IMR-90 (cell line): ENCODE results near the gene MYLK4.
A peak's percentile ranks its signal among the peaks of the same experiment; 100 is the strongest.

ENCODE experiments used
- CEBPB ChIP-seq: IDR thresholded peaks from 2 replicates; pipeline ENCODE4 v1.6.1; 2012; ENCODE audit warnings: low read depth, low read length, improper control_type of control experiment
- CHD1 ChIP-seq: IDR thresholded peaks from 2 replicates; pipeline ENCODE4 v1.6.1; 2012; ENCODE audit warnings: low read depth, low read length, improper control_type of control experiment
- CTCF ChIP-seq: conservative IDR thresholded peaks from 2 replicates; pipeline ENCODE4 v1.5.1; 2012; ENCODE audit warnings: mild to moderate bottlenecking, low read depth, low read length, improper control_type of control experiment
- ELK1 ChIP-seq: fragments of 150-350 bp; IDR thresholded peaks from 2 replicates; pipeline ENCODE4 v1.6.1; 2016; ENCODE audit warnings: low read depth, mild to moderate bottlenecking, low read length, moderate library complexity, borderline replicate concordance
- FOS ChIP-seq: fragments of 150-350 bp; IDR thresholded peaks from 2 replicates; pipeline ENCODE4 v1.6.1; 2016; ENCODE audit warnings: low read depth, low read length
- MAZ ChIP-seq: IDR thresholded peaks from 2 replicates; pipeline ENCODE4 v1.6.1; 2012; ENCODE audit warnings: low read depth, mild to moderate bottlenecking, low read length, improper control_type of control experiment, moderate library complexity, borderline replicate concordance
- MXI1 ChIP-seq: IDR thresholded peaks from 2 replicates; pipeline ENCODE4 v1.6.1; 2012; ENCODE audit warnings: low read depth, mild to moderate bottlenecking, low read length, moderate library complexity, borderline replicate concordance
- NFE2L2 ChIP-seq: fragments of 150-350 bp; IDR thresholded peaks from 2 replicates; pipeline ENCODE4 v1.6.1; 2016; ENCODE audit warnings: low read depth, mild to moderate bottlenecking, low read length
- POLR2A ChIP-seq: IDR thresholded peaks from 2 replicates; pipeline ENCODE4 v1.6.1; 2012; ENCODE audit warnings: mild to moderate bottlenecking, low read depth, low read length
- RAD21 ChIP-seq: IDR thresholded peaks from 2 replicates; pipeline ENCODE4 v1.6.1; 2012; ENCODE audit warnings: low read length, improper control_type of control experiment
- RCOR1 ChIP-seq: IDR thresholded peaks from 2 replicates; pipeline ENCODE4 v1.6.1; 2012; ENCODE audit warnings: mild to moderate bottlenecking, low read length, improper control_type of control experiment; ENCODE audit not compliant: insufficient replicate concordance
- SMC3 ChIP-seq: fragments of 150-350 bp; IDR thresholded peaks from 2 replicates; pipeline ENCODE4 v1.6.1; 2016; ENCODE audit warnings: low read depth, mild to moderate bottlenecking, antibody characterized with exemption, low read length, moderate library complexity
- USF2 ChIP-seq: fragments of 150-350 bp; IDR thresholded peaks from 2 replicates; pipeline ENCODE4 v1.6.1; 2017; ENCODE audit warnings: mild to moderate bottlenecking, antibody characterized with exemption, low read length, low read depth

GRCh38 chr6:2763345-2763841, 12.7 kb upstream of the MYLK4 start:
- TF ChIP-seq POLR2A (no peak), CTCF (no peak), RAD21 (no peak), SMC3 (no peak), RCOR1 (no peak), USF2 (no peak), MXI1 (no peak), CHD1 (no peak), NFE2L2 (no peak), FOS (no peak), CEBPB (peak; percentile 44; the same call in 1 of the 2 replicates), MAZ (no peak), ELK1 (no peak)
